Esophagus muscularis mucosa (tissue), 4 donors: Measurements from ENCODE around the gene FBXO24. TPM values are rescaled to one million over a fixed set of nuclear protein-coding genes. Genes with fewer than 3 reads are reported as not detected.

Experiments used
- DNase-seq: peaks from one replicate; pipeline ENCODE4 v3.0.0-alpha.2; 2017; ENCODE audit errors: extremely low spot score
- H3K27ac ChIP-seq, 4 donors: fragments of 200-600 bp; sonication (generic); replicated peaks in 1 of 4; 1 replicate in 3 of 4; 2 replicates in 1 of 4; pipeline ENCODE4 v1.5.1; 2016 to 2019; ENCODE audit warnings: mild to moderate bottlenecking in 1 of 4
- H3K27me3 ChIP-seq, 4 donors: fragments of 200-600 bp; sonication (generic); one replicate each; pipeline versions ENCODE4 v1.5.1 to v1.6.0; 2016 to 2019
- H3K36me3 ChIP-seq, 4 donors: fragments of 200-600 bp; sonication (generic); one replicate each; pipeline ENCODE4 v1.5.1; 2016 to 2019
- H3K4me1 ChIP-seq, 4 donors: fragments of 200-600 bp; sonication (generic); one replicate each; pipeline ENCODE4 v1.5.1; 2016 to 2019
- H3K4me3 ChIP-seq, 4 donors: fragments of 200-600 bp; sonication (generic); 1 replicate in 2 of 4; 2 replicates in 2 of 4; pipeline ENCODE4 v1.5.1; 2016 to 2019; ENCODE audit warnings: mild to moderate bottlenecking in 4 of 4, moderate library complexity in 1 of 4
- H3K9me3 ChIP-seq, 4 donors: fragments of 200-600 bp; sonication (generic); 1 replicate in 3 of 4; 2 replicates in 1 of 4; pipeline ENCODE4 v1.5.1; 2016 to 2019
- EP300 ChIP-seq: sonication (generic); formaldehyde crosslinking; IDR thresholded peaks from one replicate; pipeline ENCODE4 v1.6.1; 2017; ENCODE audit warnings: antibody characterized with exemption
- POLR2A ChIP-seq: fragments of 450-650 bp; IDR thresholded peaks from one replicate; pipeline ENCODE4 v1.6.1; 2017; ENCODE audit warnings: antibody characterized with exemption, moderate library complexity, mild to moderate bottlenecking, low read depth
- POLR2AphosphoS5 ChIP-seq, 2 donors: sonication (generic); formaldehyde crosslinking; IDR thresholded peaks; one replicate each; pipeline ENCODE4 v1.6.1; 2017; ENCODE audit warnings: antibody characterized with exemption in 2 of 2
- WGBS: methylation state at CpG from one replicate; pipeline ENCODE4 v1.1.5; 2018; 5-methylcytosine and 5-hydroxymethylcytosine counted together
- intact Hi-C: fragments of 100-400 bp; cut with DNase I; formaldehyde crosslinking; loops from one replicate; pipeline ENCODE4 v1.15.1; 2023
- total RNA-seq, 4 donors: library from RNA; depleted of rRNA; stranded (reverse); fragments of >200 nt; gene quantifications; one replicate each; pipeline versions ENCODE4 v1.1.0 to v1.2.1, GENCODE V29; 2016
- TF ChIP-seq, protein P1 (sequence below), 3 experiments: fragments of 200-600 bp in 2 of 3; fragments of 450-650 bp in 1 of 3; sonication (generic) in 2 of 3; IDR thresholded peaks; one replicate each; pipeline ENCODE4 v1.5.1; 2017 to 2019; ENCODE audit warnings: antibody characterized with exemption in 3 of 3, mild to moderate bottlenecking in 2 of 3, moderate library complexity in 1 of 3

Gene FBXO24
- total RNA-seq, 4 donors from 2014 or later = 0.13 to 0.83 (median 0.48) TPM

DNA sequence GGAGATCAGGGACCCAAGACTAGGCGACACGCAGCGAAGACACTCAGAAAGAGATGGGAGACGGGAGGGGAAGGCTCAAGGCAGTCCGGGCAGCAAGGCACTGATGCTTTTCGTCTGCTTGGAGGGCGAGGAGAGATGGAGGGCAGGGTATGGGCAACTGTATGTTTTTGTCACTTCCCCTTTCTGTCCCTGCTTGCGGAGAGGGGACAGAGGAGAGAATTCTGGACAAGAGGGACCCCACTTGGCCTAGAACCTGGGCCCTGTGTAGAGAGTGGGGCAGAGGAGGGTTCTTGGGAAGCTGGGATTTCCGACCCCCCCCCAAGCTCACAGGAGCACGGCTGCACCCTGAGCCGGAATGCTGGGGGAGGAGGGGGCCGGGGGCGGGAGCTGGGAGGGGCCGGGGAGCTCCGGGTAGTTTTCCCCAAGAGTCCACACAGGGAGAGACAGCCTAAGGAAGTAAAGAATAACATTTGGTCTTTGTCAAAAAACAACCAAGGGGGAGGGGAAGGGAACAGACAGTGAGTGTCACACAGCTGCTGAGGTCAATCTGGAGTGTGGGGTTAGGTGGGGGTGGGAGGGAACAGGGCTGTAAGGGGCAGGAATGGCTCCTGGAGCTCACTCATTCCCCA, 2.0 kb upstream of the FBXO24 start:
- Histone ChIP-seq H3K9me3 (no peaks in the 10 kb centered on the region), H3K36me3 (peaks cover 23 to 37% (median 35%) of the 10 kb centered on the region in 4 donors), H3K27me3 (no peaks in the 10 kb centered on the region), H3K4me3 (peak overlapping the region; percentile 87 to 100 (median 94)), H3K27ac (peak overlapping the region; percentile 89 to 96 (median 92)), H3K4me1 (peaks cover 36 to 55% (median 46%) of the 10 kb centered on the region in 4 donors)
- no peak for TF ChIP-seq POLR2AphosphoS5 (IDR thresholded peaks at IDR 0.05)
- TF ChIP-seq EP300 = no peak
- TF ChIP-seq, protein P1, sequence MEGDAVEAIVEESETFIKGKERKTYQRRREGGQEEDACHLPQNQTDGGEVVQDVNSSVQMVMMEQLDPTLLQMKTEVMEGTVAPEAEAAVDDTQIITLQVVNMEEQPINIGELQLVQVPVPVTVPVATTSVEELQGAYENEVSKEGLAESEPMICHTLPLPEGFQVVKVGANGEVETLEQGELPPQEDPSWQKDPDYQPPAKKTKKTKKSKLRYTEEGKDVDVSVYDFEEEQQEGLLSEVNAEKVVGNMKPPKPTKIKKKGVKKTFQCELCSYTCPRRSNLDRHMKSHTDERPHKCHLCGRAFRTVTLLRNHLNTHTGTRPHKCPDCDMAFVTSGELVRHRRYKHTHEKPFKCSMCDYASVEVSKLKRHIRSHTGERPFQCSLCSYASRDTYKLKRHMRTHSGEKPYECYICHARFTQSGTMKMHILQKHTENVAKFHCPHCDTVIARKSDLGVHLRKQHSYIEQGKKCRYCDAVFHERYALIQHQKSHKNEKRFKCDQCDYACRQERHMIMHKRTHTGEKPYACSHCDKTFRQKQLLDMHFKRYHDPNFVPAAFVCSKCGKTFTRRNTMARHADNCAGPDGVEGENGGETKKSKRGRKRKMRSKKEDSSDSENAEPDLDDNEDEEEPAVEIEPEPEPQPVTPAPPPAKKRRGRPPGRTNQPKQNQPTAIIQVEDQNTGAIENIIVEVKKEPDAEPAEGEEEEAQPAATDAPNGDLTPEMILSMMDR (IDR thresholded peaks at IDR 0.05) = no peak
- TF ChIP-seq POLR2A = no peak
- WGBS = 34% methylated on average over 13 of the region's 15 CpGs
- DNase-seq = no peak
- intact Hi-C loops = no loop called here

DNA sequence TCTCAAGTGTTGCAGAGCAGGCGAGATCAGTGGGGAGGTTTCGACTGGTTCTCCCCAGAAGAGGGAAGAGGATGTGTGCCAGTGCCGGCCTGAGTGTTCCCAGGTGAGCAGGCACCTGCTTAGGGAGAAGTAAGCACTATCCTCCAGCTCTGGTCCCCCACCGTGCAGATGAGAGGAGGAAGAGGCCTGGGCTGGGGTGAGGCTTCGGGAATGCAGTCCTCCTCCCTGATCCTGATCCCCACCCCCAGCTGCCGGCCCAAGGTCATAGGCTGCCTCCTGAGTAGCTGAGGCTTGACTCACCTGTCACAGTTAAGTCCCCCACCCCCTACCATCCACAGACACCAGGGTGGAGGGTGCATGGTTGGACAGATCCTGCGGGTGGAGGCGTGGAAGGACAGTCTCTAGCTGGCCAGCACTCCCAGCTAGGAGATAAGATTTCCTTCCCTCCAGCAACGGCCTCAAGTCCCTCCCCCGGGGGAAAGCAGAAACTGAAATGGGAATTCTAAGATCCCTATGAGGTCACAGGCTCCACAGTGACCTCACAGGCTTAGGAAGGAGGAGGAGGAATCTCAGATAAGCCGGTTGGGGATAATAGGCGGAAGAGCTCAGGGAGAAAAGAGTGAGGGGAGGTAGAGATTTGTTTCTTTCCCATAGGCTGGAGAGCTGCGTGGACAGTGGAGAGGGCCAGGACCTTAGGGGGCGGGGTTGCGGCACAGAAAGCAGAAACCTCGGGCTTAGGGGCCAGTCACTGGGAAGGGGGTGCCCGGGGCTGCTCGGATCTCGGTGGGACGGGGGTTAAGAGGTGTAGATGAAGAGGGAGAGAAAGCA, 1.2 kb upstream of the FBXO24 start:
- no peak for TF ChIP-seq EP300
- TF ChIP-seq, protein P1 (IDR thresholded peaks at IDR 0.05) = no peak
- no peak for TF ChIP-seq POLR2A
- no peak for TF ChIP-seq POLR2AphosphoS5 (IDR thresholded peaks at IDR 0.05)
- WGBS = 7% methylated on average over 20 of the region's 20 CpGs
- H3K4me3 ChIP-seq = peak overlapping the region; percentile 87 to 100 (median 94)
- intact Hi-C loops = no loop called here
- H3K4me1 ChIP-seq = peaks cover 36 to 55% (median 46%) of the 10 kb centered on the region in 4 donors
- H3K36me3 ChIP-seq = peaks cover 20 to 30% (median 28%) of the 10 kb centered on the region in 4 donors
- H3K27me3 ChIP-seq = no peaks in the 10 kb centered on the region
- H3K27ac ChIP-seq = peak overlapping the region; percentile 89 to 96 (median 92)
- DNase-seq = no peak
- H3K9me3 ChIP-seq = no peaks in the 10 kb centered on the region

DNA sequence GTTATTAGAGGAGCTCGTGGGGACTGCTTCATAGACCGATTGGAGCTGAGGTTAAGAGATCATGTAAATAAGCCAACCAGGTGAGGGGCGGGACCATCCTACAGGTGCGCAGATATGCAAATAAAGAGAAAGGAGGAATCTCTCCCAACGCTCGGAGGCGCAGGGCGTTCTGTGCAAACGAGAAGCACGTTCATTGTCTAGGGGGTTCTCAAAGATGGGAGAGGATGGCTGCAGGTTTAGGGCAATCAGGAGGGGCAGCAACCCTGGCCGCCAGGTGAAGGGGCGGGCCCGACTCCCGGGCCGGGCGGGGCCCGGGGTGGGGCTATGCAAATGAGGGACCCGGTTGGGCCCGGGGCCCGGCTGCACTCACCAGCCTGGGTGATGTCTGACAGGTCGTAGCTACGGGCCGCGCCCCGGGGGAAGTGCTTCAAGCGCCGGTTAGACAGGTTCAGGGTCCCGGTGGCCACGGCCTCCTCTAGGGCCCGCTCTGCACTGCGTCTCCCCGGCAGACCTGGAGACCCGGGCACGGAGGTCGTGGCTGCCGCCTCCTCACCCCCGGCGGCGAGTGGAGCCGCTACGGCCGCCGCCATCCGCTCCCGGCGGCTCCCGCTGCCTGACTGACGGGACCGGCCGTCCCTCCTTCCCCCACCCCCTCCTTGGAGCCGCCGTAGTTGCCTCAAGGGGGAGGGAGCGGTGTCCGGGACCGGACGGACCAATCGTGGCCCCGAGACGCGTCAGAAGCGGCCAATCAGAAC, 440 bp upstream of the FBXO24 start, which contains the start of gene LRCH4:
TSS of gene LRCH4 (minus strand) at position 619 of the 755 bp plus-strand sequence. CDS start at position 590, 29 bp downstream.
- intact Hi-C loops = loop anchor here (2.0 kb wide), 1 partner anchor 17 kb away; the partner anchor contains the start of gene PCOLCE
- Histone ChIP-seq H3K4me1 (peaks cover 36 to 61% (median 49%) of the 10 kb centered on the region in 4 donors), H3K36me3 (peaks cover 17 to 25% (median 20%) of the 10 kb centered on the region in 4 donors), H3K27me3 (peaks cover 0 to 8% (median 0%) of the 10 kb centered on the region in 4 donors), H3K4me3 (peak within 1 kb of the TSS; percentile 87 to 100 (median 94)), H3K27ac (peak within 1 kb of the TSS; percentile 90 to 96 (median 94)), H3K9me3 (no peaks in the 10 kb centered on the region)
- no peak for DNase-seq
- peak; percentile 97 to 100 for TF ChIP-seq POLR2AphosphoS5 (IDR thresholded peaks at IDR 0.05)
- TF ChIP-seq EP300 = no peak
- TF ChIP-seq POLR2A = peak; percentile 98
- 0% methylated on average over 14 of the region's 61 CpGs for WGBS

DNA sequence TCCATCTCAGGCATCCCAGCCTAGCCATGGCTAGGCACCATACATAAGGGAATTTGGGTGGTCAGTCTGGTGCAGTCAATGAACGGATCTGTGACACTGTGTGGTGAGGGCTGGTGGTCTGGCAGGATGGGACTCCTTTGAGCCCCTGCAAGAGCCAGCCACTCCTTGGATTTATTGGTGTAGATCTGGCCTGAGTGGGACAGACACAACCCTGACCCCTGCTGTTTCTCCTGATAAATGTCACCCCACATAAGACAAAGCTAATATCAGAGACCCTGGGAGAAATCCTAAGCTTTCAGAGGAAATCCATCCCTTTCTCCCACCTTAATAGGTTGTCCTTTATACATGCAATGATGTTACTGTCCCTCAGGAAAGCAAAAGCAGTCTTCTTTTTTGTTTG, 2.3 kb downstream of the FBXO24 start:
- TF ChIP-seq EP300 = no peak
- TF ChIP-seq, protein P1 (IDR thresholded peaks at IDR 0.05) = peak in 2 of 3 experiments; percentile 18 to 31
- no peak for TF ChIP-seq POLR2AphosphoS5 (IDR thresholded peaks at IDR 0.05)
- no peak for TF ChIP-seq POLR2A
- intact Hi-C loops = no loop called here

More for the DNA sequence above, 2.3 kb downstream of the FBXO24 start:
- no peak overlapping the region for H3K4me3 ChIP-seq
- 100% methylated on average over 1 of the region's 1 CpG for WGBS
- peaks cover 0 to under 1% (median 0%) of the 10 kb centered on the region in 4 donors for H3K36me3 ChIP-seq
- DNase-seq = no peak
- no peak overlapping the region for H3K27ac ChIP-seq
- H3K4me1 ChIP-seq = peaks cover 27 to 46% (median 33%) of the 10 kb centered on the region in 4 donors
- H3K27me3 ChIP-seq = peaks cover 0 to 19% (median 0%) of the 10 kb centered on the region in 4 donors
- H3K9me3 ChIP-seq = no peaks in the 10 kb centered on the region
